ENCODE data around the gene SMARCA2.

The SMARCA2 gene

GRCh38 chr9:2015581-2016407 lies 647 bp downstream of the SMARCA2 start:
- DNase-seq (ENCODE audit: low read depth) = peak; percentile 14

- DNase-seq (ENCODE audit: low read depth) = peak; percentile 20
Measured at GRCh38 chr9:2016408-2017330, 1.5 kb downstream of the SMARCA2 start.

- DNase-seq (ENCODE audit: low read depth) = peak; percentile 54
Measured at GRCh38 chr9:2017331-2018161, 2.4 kb downstream of the SMARCA2 start.

- DNase-seq (ENCODE audit: low read depth) = no peak
Measured at GRCh38 chr9:2018162-2018643, 3.1 kb downstream of the SMARCA2 start.

- DNase-seq (ENCODE audit: low read depth) = no peak
Measured at GRCh38 chr9:2018764-2019558, 3.8 kb downstream of the SMARCA2 start.

- no peak for DNase-seq (ENCODE audit: low read depth)
Measured at GRCh38 chr9:2019723-2020122, 4.6 kb downstream of the SMARCA2 start.

- DNase-seq (ENCODE audit: low read depth) = no peak
Measured at GRCh38 chr9:2021731-2022130, 6.6 kb downstream of the SMARCA2 start.

- DNase-seq (ENCODE audit: low read depth) = no peak
Measured at GRCh38 chr9:2022560-2022959, 7.4 kb downstream of the SMARCA2 start.

GRCh38 chr9:2023042-2023441 lies 7.9 kb downstream of the SMARCA2 start:
- no peak for DNase-seq (ENCODE audit: low read depth)

GRCh38 chr9:2023532-2023931 lies 8.4 kb downstream of the SMARCA2 start:
- DNase-seq (ENCODE audit: low read depth) = no peak

GRCh38 chr9:2024888-2025782 lies 10.0 kb downstream of the SMARCA2 start:
- no peak for DNase-seq (ENCODE audit: low read depth)

- no peak for DNase-seq (ENCODE audit: low read depth)
Measured at GRCh38 chr9:2026220-2026997, 11.3 kb downstream of the SMARCA2 start.

- DNase-seq (ENCODE audit: low read depth) = no peak
Measured at GRCh38 chr9:2027543-2028160, 12.5 kb downstream of the SMARCA2 start.

- no peak for DNase-seq (ENCODE audit: low read depth)
Measured at GRCh38 chr9:2028888-2029287, 13.7 kb downstream of the SMARCA2 start.

- no peak for DNase-seq (ENCODE audit: low read depth)
Measured at GRCh38 chr9:2029666-2030170, 14.6 kb downstream of the SMARCA2 start.

GRCh38 chr9:2032234-2032633 lies 17.1 kb downstream of the SMARCA2 start:
- no peak for DNase-seq (ENCODE audit: low read depth)

GRCh38 chr9:2036844-2037243 lies 21.7 kb downstream of the SMARCA2 start:
- no peak for DNase-seq (ENCODE audit: low read depth)
